ENCODE measurements around the gene AP3S2.

- TF ChIP-seq POLR2A (IDR thresholded peaks at IDR 0.05) (no peak), EP300 (IDR thresholded peaks at IDR 0.05) (no peak)
- TF ChIP-seq, protein P1, sequence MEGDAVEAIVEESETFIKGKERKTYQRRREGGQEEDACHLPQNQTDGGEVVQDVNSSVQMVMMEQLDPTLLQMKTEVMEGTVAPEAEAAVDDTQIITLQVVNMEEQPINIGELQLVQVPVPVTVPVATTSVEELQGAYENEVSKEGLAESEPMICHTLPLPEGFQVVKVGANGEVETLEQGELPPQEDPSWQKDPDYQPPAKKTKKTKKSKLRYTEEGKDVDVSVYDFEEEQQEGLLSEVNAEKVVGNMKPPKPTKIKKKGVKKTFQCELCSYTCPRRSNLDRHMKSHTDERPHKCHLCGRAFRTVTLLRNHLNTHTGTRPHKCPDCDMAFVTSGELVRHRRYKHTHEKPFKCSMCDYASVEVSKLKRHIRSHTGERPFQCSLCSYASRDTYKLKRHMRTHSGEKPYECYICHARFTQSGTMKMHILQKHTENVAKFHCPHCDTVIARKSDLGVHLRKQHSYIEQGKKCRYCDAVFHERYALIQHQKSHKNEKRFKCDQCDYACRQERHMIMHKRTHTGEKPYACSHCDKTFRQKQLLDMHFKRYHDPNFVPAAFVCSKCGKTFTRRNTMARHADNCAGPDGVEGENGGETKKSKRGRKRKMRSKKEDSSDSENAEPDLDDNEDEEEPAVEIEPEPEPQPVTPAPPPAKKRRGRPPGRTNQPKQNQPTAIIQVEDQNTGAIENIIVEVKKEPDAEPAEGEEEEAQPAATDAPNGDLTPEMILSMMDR (IDR thresholded peaks at IDR 0.05) = no peak
Measured at GRCh38 chr15:89815769-89816168, 78.0 kb downstream of the AP3S2 start.
